A673 (cell line): Measurements from ENCODE around the gene XPO5.

Source experiments
- EZH2 ChIP-seq: fragments of 200-600 bp; sonication (generic); IDR thresholded peaks from 2 replicates; pipeline ENCODE4 v1.6.1; 2017; ENCODE audit warnings: borderline replicate concordance, low read depth, mild to moderate bottlenecking, mixed read lengths, antibody characterized with exemption, low read length; ENCODE audit not compliant: poor library complexity, severe bottlenecking
- TF ChIP-seq, protein P1 (sequence below): fragments of 300-800, 200-600 bp; sonication (generic); conservative IDR thresholded peaks from 2 replicates; pipeline ENCODE4 v1.5.1; 2017; ENCODE audit warnings: low read depth, mild to moderate bottlenecking, antibody characterized with exemption, low read length, moderate library complexity, mixed read lengths

DNA sequence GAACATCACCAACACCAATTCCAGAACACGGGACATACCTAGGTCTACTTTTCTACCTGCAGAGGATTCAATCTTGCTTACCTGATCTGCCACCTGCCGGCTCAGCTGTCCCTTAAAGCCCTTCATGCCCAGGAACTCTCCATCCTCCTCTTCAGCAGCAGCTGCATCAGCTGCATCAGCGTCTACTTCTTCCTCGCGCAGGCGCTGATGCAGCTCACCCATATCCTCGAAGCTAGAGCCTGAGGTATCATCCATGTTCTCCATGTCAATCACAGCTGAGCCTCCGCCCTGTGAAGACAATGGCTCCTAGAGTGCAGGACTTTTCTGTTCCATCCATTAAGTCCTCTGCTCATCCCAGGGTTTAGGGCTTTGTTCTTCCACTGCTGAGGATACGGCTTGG, 60.0 kb downstream of the XPO5 start:
- TF ChIP-seq, protein P1, sequence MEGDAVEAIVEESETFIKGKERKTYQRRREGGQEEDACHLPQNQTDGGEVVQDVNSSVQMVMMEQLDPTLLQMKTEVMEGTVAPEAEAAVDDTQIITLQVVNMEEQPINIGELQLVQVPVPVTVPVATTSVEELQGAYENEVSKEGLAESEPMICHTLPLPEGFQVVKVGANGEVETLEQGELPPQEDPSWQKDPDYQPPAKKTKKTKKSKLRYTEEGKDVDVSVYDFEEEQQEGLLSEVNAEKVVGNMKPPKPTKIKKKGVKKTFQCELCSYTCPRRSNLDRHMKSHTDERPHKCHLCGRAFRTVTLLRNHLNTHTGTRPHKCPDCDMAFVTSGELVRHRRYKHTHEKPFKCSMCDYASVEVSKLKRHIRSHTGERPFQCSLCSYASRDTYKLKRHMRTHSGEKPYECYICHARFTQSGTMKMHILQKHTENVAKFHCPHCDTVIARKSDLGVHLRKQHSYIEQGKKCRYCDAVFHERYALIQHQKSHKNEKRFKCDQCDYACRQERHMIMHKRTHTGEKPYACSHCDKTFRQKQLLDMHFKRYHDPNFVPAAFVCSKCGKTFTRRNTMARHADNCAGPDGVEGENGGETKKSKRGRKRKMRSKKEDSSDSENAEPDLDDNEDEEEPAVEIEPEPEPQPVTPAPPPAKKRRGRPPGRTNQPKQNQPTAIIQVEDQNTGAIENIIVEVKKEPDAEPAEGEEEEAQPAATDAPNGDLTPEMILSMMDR: no peak
- TF ChIP-seq EZH2: no peak
